Hepatocyte (in vitro differentiated cells): Measurements from ENCODE around the gene CELA2B. TPM values are rescaled to one million over a fixed set of nuclear protein-coding genes. Genes with fewer than 3 reads are reported as not detected.
"Not testable (repeated sequence)": the region's sequence is repeated elsewhere in the genome, so short reads cannot be mapped to it uniquely, and the experiment has no call there.

ENCODE experiments used
- DNase-seq: peaks from one replicate; pipeline ENCODE4 v3.0.0-alpha.2; 2016; ENCODE audit warnings: low spot score
- H2AFZ ChIP-seq: fragments of 200-600 bp; sonication (generic); 2 replicates; pipeline ENCODE4 v1.6.0; 2016; ENCODE audit warnings: antibody characterized with exemption, mild to moderate bottlenecking
- H3K27ac ChIP-seq: fragments of 200-600 bp; sonication (generic); 2 replicates; pipeline ENCODE4 v1.5.1; 2016; ENCODE audit warnings: mild to moderate bottlenecking
- H3K27me3 ChIP-seq: fragments of 200-600 bp; sonication (generic); 2 replicates; pipeline ENCODE4 v1.6.1; 2016
- H3K36me3 ChIP-seq: fragments of 200-600 bp; sonication (generic); replicated peaks from 2 replicates; pipeline ENCODE4 v1.5.1; 2016; ENCODE audit warnings: low read depth; ENCODE audit not compliant: insufficient read depth
- H3K4me1 ChIP-seq: fragments of 200-600 bp; sonication (generic); 2 replicates; pipeline ENCODE4 v1.5.1; 2016; ENCODE audit warnings: mild to moderate bottlenecking, moderate library complexity; ENCODE audit not compliant: insufficient read depth
- H3K4me2 ChIP-seq: fragments of 200-600 bp; sonication (generic); 2 replicates; pipeline ENCODE4 v1.6.0; 2016
- H3K4me3 ChIP-seq: fragments of 200-600 bp; sonication (generic); 2 replicates; pipeline ENCODE4 v1.5.1; 2016; ENCODE audit warnings: mild to moderate bottlenecking
- H3K79me2 ChIP-seq: fragments of 200-600 bp; sonication (generic); 2 replicates; pipeline ENCODE4 v1.6.0; 2017; ENCODE audit warnings: mild to moderate bottlenecking
- H3K9me2 ChIP-seq: fragments of 200-600 bp; sonication (generic); replicated peaks from 2 replicates; pipeline ENCODE4 v1.6.0; 2017; ENCODE audit warnings: mild to moderate bottlenecking; ENCODE audit not compliant: insufficient read depth
- H3K9me3 ChIP-seq: fragments of 200-600 bp; sonication (generic); 2 replicates; pipeline ENCODE4 v1.5.1; 2016; ENCODE audit warnings: low read depth, mild to moderate bottlenecking
- H4K20me1 ChIP-seq: fragments of 200-600 bp; sonication (generic); 2 replicates; pipeline ENCODE4 v1.6.0; 2016; ENCODE audit warnings: mild to moderate bottlenecking; ENCODE audit not compliant: insufficient read depth, poor library complexity, severe bottlenecking
- CTCF ChIP-seq: fragments of 200-600 bp; sonication (generic); IDR thresholded peaks from 2 replicates; pipeline ENCODE4 v1.5.1; 2016; ENCODE audit warnings: antibody characterized with exemption, mild to moderate bottlenecking; ENCODE audit not compliant: poor library complexity
- EZH2 ChIP-seq: fragments of 200-600 bp; sonication (generic); IDR thresholded peaks from 2 replicates; pipeline ENCODE4 v1.6.1; 2016; ENCODE audit warnings: antibody characterized with exemption, mild to moderate bottlenecking, borderline replicate concordance
- EZH2phosphoT487 ChIP-seq: fragments of 200-600 bp; sonication (generic); IDR thresholded peaks from one replicate; pipeline ENCODE4 v1.6.1; 2018; ENCODE audit warnings: antibody characterized with exemption, mild to moderate bottlenecking, low read depth, moderate library complexity; ENCODE audit not compliant: unreplicated experiment, severe bottlenecking
- WGBS: methylation state at CpG from one replicate; pipeline ENCODE4 v1.1.6; 2016; ENCODE audit warnings: low lambda C conversion rate; ENCODE audit errors: missing lambda C conversion rate; 5-methylcytosine and 5-hydroxymethylcytosine counted together
- polyA plus RNA-seq: library from polyadenylated mRNA; unstranded; fragments of >200 nt; fragmentation: Nextera tagmentation; extraction: Ambion mirVana; gene quantifications from 2 replicates; pipeline ENCODE4 v1.2.1, GENCODE V29; 2016
- total RNA-seq: library from RNA; depleted of rRNA; stranded (reverse); fragments of >200 nt; gene quantifications from 2 replicates; pipeline ENCODE4 v1.2.3, GENCODE V29; 2014

CELA2B gene
- total and polyA plus RNA-seq, 2 experiments from 2014 or later = 0.73 to 1.4 TPM

DNA sequence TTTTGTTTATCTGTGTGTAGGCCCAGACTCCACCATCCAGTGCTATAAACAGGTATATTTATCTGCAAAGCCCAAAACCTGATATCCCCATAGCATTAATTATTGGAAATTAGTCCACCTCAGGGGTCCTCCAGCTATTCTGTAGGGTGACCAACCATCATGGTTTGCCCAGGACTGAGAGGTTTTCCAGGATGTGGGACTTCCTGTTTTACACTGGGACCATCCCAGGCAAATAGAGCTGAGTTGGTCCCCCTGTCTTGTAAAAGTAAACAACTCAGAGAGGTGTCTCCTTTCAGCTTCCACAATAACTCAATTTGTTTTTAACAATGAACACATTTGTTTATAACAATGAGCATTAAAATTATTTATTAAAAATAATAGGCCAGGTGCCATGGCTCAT lies 7.8 kb upstream of the CELA2B start:
- Histone ChIP-seq H4K20me1 (no peaks in the 10 kb centered on the region), H3K9me3 (no peaks in the 10 kb centered on the region), H3K27me3 (no peaks in the 10 kb centered on the region), H3K9me2 (no peaks in the 10 kb centered on the region), H3K27ac (no peak overlapping the region), H3K4me2 (no peak overlapping the region), H3K4me1 (no peaks in the 10 kb centered on the region), H2AFZ (no peak overlapping the region), H3K4me3 (no peak overlapping the region), H3K79me2 (no peaks in the 10 kb centered on the region), H3K36me3 (no peaks in the 10 kb centered on the region)
- no peak for DNase-seq
- TF ChIP-seq EZH2phosphoT487 = no peak
- no peak for TF ChIP-seq EZH2
- TF ChIP-seq CTCF = no peak

DNA sequence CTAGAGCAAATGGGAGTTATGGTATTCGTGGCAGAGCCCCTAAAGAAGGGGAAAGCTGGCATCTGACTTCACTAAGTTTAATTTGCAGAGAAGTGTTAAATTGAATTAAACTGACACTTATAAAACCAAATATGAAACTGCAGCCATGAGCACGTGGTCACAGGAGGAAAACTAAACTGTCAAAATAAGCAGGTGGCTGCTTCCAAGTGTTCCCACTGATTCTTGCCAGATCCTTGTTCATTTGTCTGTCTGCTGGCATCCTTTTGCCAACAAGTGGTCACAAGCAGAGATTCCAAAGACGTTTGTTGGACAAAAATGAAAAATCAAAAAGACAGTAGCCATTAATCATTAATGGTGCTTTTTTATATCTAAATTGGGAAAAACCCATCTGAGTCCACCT lies 6.5 kb upstream of the CELA2B start:
- H2AFZ ChIP-seq = no peak overlapping the region
- H3K36me3 ChIP-seq = no peaks in the 10 kb centered on the region
- no peaks in the 10 kb centered on the region for H3K9me2 ChIP-seq
- H4K20me1 ChIP-seq = no peaks in the 10 kb centered on the region
- H3K27me3 ChIP-seq = no peaks in the 10 kb centered on the region
- H3K79me2 ChIP-seq = no peaks in the 10 kb centered on the region
- no peak for DNase-seq
- no peaks in the 10 kb centered on the region for H3K4me1 ChIP-seq
- WGBS = 83% methylated on average over 3 of the region's 3 CpGs
- no peaks in the 10 kb centered on the region for H3K9me3 ChIP-seq
- TF ChIP-seq EZH2 = no peak
- TF ChIP-seq CTCF = no peak
- no peak for TF ChIP-seq EZH2phosphoT487
- H3K4me2 ChIP-seq = no peak overlapping the region
- no peak overlapping the region for H3K4me3 ChIP-seq
- H3K27ac ChIP-seq = no peak overlapping the region

DNA sequence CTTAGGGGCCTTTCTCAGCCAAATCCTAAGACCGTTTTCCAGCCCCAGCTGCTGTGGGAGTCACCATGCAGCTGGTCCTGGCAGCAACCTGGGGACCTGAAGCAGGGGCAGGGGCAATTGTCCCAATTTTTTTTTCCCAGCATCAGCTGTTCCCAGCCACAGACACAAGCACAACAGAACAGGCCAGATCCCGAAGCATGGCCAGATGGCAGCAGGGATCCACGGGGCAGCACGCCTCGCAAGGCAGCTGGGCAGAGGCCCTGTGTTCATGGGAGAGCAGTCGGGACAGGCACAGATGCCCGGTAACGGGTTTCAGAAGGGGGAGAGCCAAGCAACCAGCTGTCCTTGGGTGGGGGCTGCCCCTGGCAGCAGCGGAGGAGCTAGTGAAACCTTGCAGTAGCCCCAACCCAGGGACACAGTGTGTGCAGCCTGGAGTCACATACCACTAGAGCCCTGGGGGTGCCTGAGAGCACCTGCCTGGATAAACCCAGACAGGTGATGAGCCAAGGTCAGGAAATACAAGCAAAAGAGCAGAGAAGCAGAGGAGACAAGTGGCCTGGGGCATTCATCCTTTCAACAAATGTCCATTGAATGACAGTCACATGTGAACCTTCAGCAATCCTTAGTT lies 6.0 kb upstream of the CELA2B start:
- not testable (repeated sequence) for H3K4me1 ChIP-seq, H3K9me3 ChIP-seq, H3K4me3 ChIP-seq

GRCh38 chr1:15471067-15471466 lies 4.8 kb upstream of the CELA2B start:
- H4K20me1 ChIP-seq, H3K27me3 ChIP-seq, H3K27ac ChIP-seq, H3K4me3 ChIP-seq, H3K9me3 ChIP-seq, H3K9me2 ChIP-seq, H3K36me3 ChIP-seq, DNase-seq, H3K4me2 ChIP-seq, H3K4me1 ChIP-seq, H2AFZ ChIP-seq, H3K79me2 ChIP-seq: not testable (repeated sequence)
- 90% methylated on average over 5 of the region's 5 CpGs for WGBS

More for the DNA sequence above, 6.0 kb upstream of the CELA2B start:
- H3K27ac ChIP-seq, H3K4me2 ChIP-seq, H3K79me2 ChIP-seq, H4K20me1 ChIP-seq, H2AFZ ChIP-seq, H3K9me2 ChIP-seq, DNase-seq, H3K36me3 ChIP-seq, H3K27me3 ChIP-seq: not testable (repeated sequence)
- WGBS = 91% methylated on average over 9 of the region's 9 CpGs

- WGBS = 80% methylated on average over 6 of the region's 6 CpGs
- H3K4me1 ChIP-seq, H3K4me3 ChIP-seq, H3K27me3 ChIP-seq, H3K79me2 ChIP-seq, DNase-seq, H3K27ac ChIP-seq, H2AFZ ChIP-seq, H3K9me2 ChIP-seq, H3K4me2 ChIP-seq, H3K9me3 ChIP-seq, H3K36me3 ChIP-seq, H4K20me1 ChIP-seq: not testable (repeated sequence)
Measured at GRCh38 chr1:15471723-15472122, 4.2 kb upstream of the CELA2B start.
